Uterus (tissue), 4 donors: ENCODE results near the gene FMNL2. TPM values are rescaled to one million over a fixed set of nuclear protein-coding genes. Genes with fewer than 3 reads are reported as not detected.

ENCODE experiments used
- DNase-seq, 2 donors: peaks; one replicate each; pipeline ENCODE4 v3.0.0-alpha.2; 2019 to 2020
- H3K27ac ChIP-seq, 2 donors: fragments of 200-600 bp; sonication (generic); 1 replicate in 1 of 2; 2 replicates in 1 of 2; pipeline ENCODE4 v1.5.1; 2016 to 2018
- H3K27me3 ChIP-seq, 2 donors: fragments of 200-600 bp; sonication (generic); one replicate each; pipeline ENCODE4 v1.5.1; 2018 to 2019; ENCODE audit warnings: control low read depth in 1 of 2
- H3K36me3 ChIP-seq, 2 donors: fragments of 200-600 bp; sonication (generic); one replicate each; pipeline ENCODE4 v1.5.1; 2019; ENCODE audit warnings: control low read depth in 1 of 2
- H3K4me1 ChIP-seq, 2 donors: fragments of 200-600 bp; sonication (generic); one replicate each; pipeline ENCODE4 v1.5.1; 2018 to 2019; ENCODE audit warnings: control low read depth in 1 of 2
- H3K4me3 ChIP-seq, 2 donors: fragments of 200-600 bp; sonication (generic); 1 replicate in 1 of 2; 2 replicates in 1 of 2; pipeline ENCODE4 v1.5.1; 2018 to 2019; ENCODE audit warnings: mild to moderate bottlenecking in 1 of 2
- H3K9me3 ChIP-seq, 2 donors: fragments of 200-600 bp; sonication (generic); one replicate each; pipeline ENCODE4 v1.5.1; 2019; ENCODE audit warnings: control low read depth in 1 of 2
- POLR2A ChIP-seq, 2 donors: fragments of 450-650 bp; IDR thresholded peaks; one replicate each; pipeline ENCODE4 v1.6.1; 2016; ENCODE audit warnings: antibody characterized with exemption in 2 of 2, mild to moderate bottlenecking in 1 of 2, moderate library complexity in 1 of 2
- intact Hi-C: fragments of 100-400 bp; cut with DNase I; formaldehyde crosslinking; loops from one replicate; pipeline ENCODE4 v1.15.1; 2023; ENCODE audit warnings: low total_unique reads
- total RNA-seq, 4 donors: library from RNA; depleted of rRNA in 3 of 4; stranded (reverse); fragments of >200 nt in 3 of 4; gene quantifications; one replicate each; pipeline versions ENCODE4 v1.1.0 to v1.2.4, GENCODE V29; 2014 to 2023
- TF ChIP-seq, protein P1 (sequence below), 4 experiments: fragments of 200-600 bp in 2 of 4; fragments of 450-650 bp in 2 of 4; sonication (generic) in 2 of 4; IDR thresholded peaks; one replicate each; pipeline ENCODE4 v1.5.1; 2016 to 2019; ENCODE audit warnings: antibody characterized with exemption in 4 of 4, mild to moderate bottlenecking in 2 of 4, moderate library complexity in 1 of 4
- donor health status: DM: yes; HTN: yes; CAD: no.

FMNL2 gene
- total RNA-seq, 4 donors from 2014 or later: 10.0 to 66.9 (median 33.4) TPM

- H3K27ac ChIP-seq: peak overlapping the region in 1 of 2 donors; percentile 22
- TF ChIP-seq POLR2A (IDR thresholded peaks at IDR 0.05): no peak
- TF ChIP-seq, protein P1, sequence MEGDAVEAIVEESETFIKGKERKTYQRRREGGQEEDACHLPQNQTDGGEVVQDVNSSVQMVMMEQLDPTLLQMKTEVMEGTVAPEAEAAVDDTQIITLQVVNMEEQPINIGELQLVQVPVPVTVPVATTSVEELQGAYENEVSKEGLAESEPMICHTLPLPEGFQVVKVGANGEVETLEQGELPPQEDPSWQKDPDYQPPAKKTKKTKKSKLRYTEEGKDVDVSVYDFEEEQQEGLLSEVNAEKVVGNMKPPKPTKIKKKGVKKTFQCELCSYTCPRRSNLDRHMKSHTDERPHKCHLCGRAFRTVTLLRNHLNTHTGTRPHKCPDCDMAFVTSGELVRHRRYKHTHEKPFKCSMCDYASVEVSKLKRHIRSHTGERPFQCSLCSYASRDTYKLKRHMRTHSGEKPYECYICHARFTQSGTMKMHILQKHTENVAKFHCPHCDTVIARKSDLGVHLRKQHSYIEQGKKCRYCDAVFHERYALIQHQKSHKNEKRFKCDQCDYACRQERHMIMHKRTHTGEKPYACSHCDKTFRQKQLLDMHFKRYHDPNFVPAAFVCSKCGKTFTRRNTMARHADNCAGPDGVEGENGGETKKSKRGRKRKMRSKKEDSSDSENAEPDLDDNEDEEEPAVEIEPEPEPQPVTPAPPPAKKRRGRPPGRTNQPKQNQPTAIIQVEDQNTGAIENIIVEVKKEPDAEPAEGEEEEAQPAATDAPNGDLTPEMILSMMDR (IDR thresholded peaks at IDR 0.05): no peak
- no peaks in the 10 kb centered on the region for H3K36me3 ChIP-seq
- no peak for DNase-seq
- no peaks in the 10 kb centered on the region for H3K9me3 ChIP-seq
- intact Hi-C loops: no loop called here
- peaks cover 0 to 5% of the 10 kb centered on the region in 2 donors for H3K4me1 ChIP-seq
- H3K27me3 ChIP-seq: no peaks in the 10 kb centered on the region
- no peak overlapping the region for H3K4me3 ChIP-seq
These were observed 151.2 kb downstream of the FMNL2 start for GRCh38 chr2:152485954-152486736.

DNA sequence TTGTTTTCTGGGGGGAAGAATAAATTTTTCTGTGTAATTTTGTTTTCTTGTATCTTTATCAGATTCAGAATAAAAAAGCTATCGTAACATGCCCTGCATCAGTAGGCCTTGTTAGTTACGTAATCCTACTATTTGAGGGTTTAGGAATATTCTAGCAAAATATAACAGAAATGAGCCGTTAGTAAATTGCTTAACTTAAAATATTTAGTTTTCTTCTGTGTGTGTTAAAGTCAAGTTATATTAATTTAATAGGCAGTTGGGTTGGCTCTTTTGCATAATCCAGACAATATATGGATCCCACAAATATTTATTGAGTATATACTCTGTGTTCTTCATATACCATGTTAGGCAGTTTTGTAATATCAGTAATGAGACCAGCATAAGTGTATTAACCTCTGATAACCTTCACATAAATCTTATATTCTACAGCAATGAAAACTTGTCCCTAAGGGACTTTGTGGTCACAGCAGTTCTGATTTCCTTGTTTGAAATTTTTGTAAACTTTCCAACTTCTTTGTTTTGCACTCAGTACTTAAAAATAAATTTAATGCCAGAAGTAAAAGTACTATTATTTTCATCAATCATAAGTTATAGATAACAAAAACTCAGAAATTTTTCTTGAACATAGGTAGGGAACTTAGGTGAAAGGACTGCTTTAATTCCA, 151.9 kb downstream of the FMNL2 start:
- no peak for TF ChIP-seq POLR2A (IDR thresholded peaks at IDR 0.05)
- TF ChIP-seq, protein P1 (IDR thresholded peaks at IDR 0.05): no peak
- intact Hi-C loops: no loop called here
- H3K9me3 ChIP-seq: no peaks in the 10 kb centered on the region
- H3K4me3 ChIP-seq: no peak overlapping the region
- no peaks in the 10 kb centered on the region for H3K27me3 ChIP-seq
- no peak overlapping the region for H3K27ac ChIP-seq
- H3K36me3 ChIP-seq: no peaks in the 10 kb centered on the region
- peaks cover 0 to 9% of the 10 kb centered on the region in 2 donors for H3K4me1 ChIP-seq
- no peak for DNase-seq

- Histone ChIP-seq H3K36me3 (no peaks in the 10 kb centered on the region), H3K9me3 (no peaks in the 10 kb centered on the region), H3K4me3 (no peak overlapping the region), H3K27me3 (no peaks in the 10 kb centered on the region), H3K27ac (no peak overlapping the region), H3K4me1 (peaks cover 0 to 9% of the 10 kb centered on the region in 2 donors)
- intact Hi-C loops: no loop called here
- TF ChIP-seq POLR2A (IDR thresholded peaks at IDR 0.05): no peak
- TF ChIP-seq, protein P1 (IDR thresholded peaks at IDR 0.05): no peak
- no peak for DNase-seq
These were observed 153.1 kb downstream of the FMNL2 start for GRCh38 chr2:152488075-152488474.

GRCh38 chr2:152489364-152489763, 154.4 kb downstream of the FMNL2 start:
- Histone ChIP-seq H3K4me3 (no peak overlapping the region), H3K9me3 (no peaks in the 10 kb centered on the region), H3K27ac (no peak overlapping the region), H3K4me1 (peaks cover 0 to 9% of the 10 kb centered on the region in 2 donors), H3K36me3 (no peaks in the 10 kb centered on the region), H3K27me3 (no peaks in the 10 kb centered on the region)
- TF ChIP-seq, protein P1 (IDR thresholded peaks at IDR 0.05): no peak
- TF ChIP-seq POLR2A (IDR thresholded peaks at IDR 0.05): no peak
- no peak for DNase-seq
- intact Hi-C loops: no loop called here
